ENCODE results near the gene SIDT1.

GRCh38 chr3:113673593-113673992, 141.2 kb downstream of the SIDT1 start:
- TF ChIP-seq POLR2AphosphoS5 (IDR thresholded peaks at IDR 0.05; ENCODE audit: low read depth, low read length), result no peak
- TF ChIP-seq POLR2A (IDR thresholded peaks at IDR 0.05; ENCODE audit: low read depth, low read length), result no peak
